Trophoblast cell (in vitro differentiated cells and primary cell): Measurements from ENCODE around the gene MSH4.
A peak's percentile ranks its signal among the peaks of the same experiment; 100 is the strongest.

Experiments
- DNase-seq, 2 donors: peaks; one replicate each; pipeline ENCODE4 v3.0.0-alpha.2; 2016
- H2AFZ ChIP-seq: 2 replicates; pipeline ENCODE4 v1.6.1; 2013; ENCODE audit warnings: low read length, moderate library complexity, mild to moderate bottlenecking; ENCODE audit not compliant: insufficient read depth, poor library complexity
- H2AK5ac ChIP-seq: 2 replicates; pipeline ENCODE4 v1.6.1; 2013; ENCODE audit warnings: mild to moderate bottlenecking, low read length
- H2BK120ac ChIP-seq: 2 replicates; pipeline ENCODE4 v1.6.1; 2013; ENCODE audit warnings: low read length, mild to moderate bottlenecking, moderate library complexity; ENCODE audit not compliant: insufficient read depth, poor library complexity
- H2BK12ac ChIP-seq: 2 replicates; pipeline ENCODE4 v1.6.1; 2013; ENCODE audit warnings: mild to moderate bottlenecking, low read length, moderate library complexity
- H2BK5ac ChIP-seq: 2 replicates; pipeline ENCODE4 v1.6.1; 2013; ENCODE audit warnings: low read length, low read depth, moderate library complexity, mild to moderate bottlenecking; ENCODE audit not compliant: poor library complexity
- H3K14ac ChIP-seq: 2 replicates; pipeline ENCODE4 v1.6.1; 2013; ENCODE audit warnings: mild to moderate bottlenecking, low read length
- H3K18ac ChIP-seq: 2 replicates; pipeline ENCODE4 v1.6.1; 2013; ENCODE audit warnings: mild to moderate bottlenecking, low read length
- H3K23ac ChIP-seq: 2 replicates; pipeline ENCODE4 v1.6.1; 2013; ENCODE audit warnings: low read length
- H3K27ac ChIP-seq: 2 replicates; pipeline ENCODE4 v1.5.1; 2013; ENCODE audit warnings: low read depth, mild to moderate bottlenecking, inconsistent platforms, low read length, moderate library complexity
- H3K27me3 ChIP-seq: 2 replicates; pipeline ENCODE4 v1.6.1; 2013; ENCODE audit warnings: inconsistent platforms, mild to moderate bottlenecking, low read length, moderate library complexity; ENCODE audit not compliant: insufficient read depth
- H3K36me3 ChIP-seq, 2 experiments: 1 replicate in 1 of 2; 2 replicates in 1 of 2; pipeline ENCODE4 v1.6.1; 2013; ENCODE audit warnings: low read length in 2 of 2, mild to moderate bottlenecking in 2 of 2, moderate library complexity in 1 of 2; ENCODE audit not compliant: insufficient read depth in 2 of 2, control insufficient read depth in 1 of 2
- H3K4ac ChIP-seq: 2 replicates; pipeline ENCODE4 v1.6.1; 2013; ENCODE audit warnings: low read depth, mild to moderate bottlenecking, low read length, moderate library complexity
- H3K4me1 ChIP-seq, 2 experiments: 1 replicate in 1 of 2; 2 replicates in 1 of 2; pipeline ENCODE4 v1.6.1; 2013; ENCODE audit warnings: low read length in 2 of 2, mild to moderate bottlenecking in 2 of 2, moderate library complexity in 1 of 2; ENCODE audit not compliant: insufficient read depth in 2 of 2, control insufficient read depth in 1 of 2
- H3K4me2 ChIP-seq: 2 replicates; pipeline ENCODE4 v1.6.1; 2013; ENCODE audit warnings: inconsistent platforms, mild to moderate bottlenecking, low read length, moderate library complexity
- H3K4me3 ChIP-seq: 2 replicates; pipeline ENCODE4 v1.5.1; 2013; ENCODE audit warnings: mild to moderate bottlenecking, low read depth, low read length, inconsistent platforms
- H3K79me1 ChIP-seq: one replicate; pipeline ENCODE4 v1.6.1; 2013; ENCODE audit warnings: low read length
- H3K79me2 ChIP-seq: 2 replicates; pipeline ENCODE4 v1.6.1; 2013; ENCODE audit warnings: low read length, mild to moderate bottlenecking; ENCODE audit not compliant: control insufficient read depth, insufficient read depth, poor library complexity
- H3K9ac ChIP-seq: 2 replicates; pipeline ENCODE4 v1.6.1; 2013; ENCODE audit warnings: mild to moderate bottlenecking, low read length
- H3K9me3 ChIP-seq: 2 replicates; pipeline ENCODE4 v1.6.1; 2013; ENCODE audit warnings: low read depth, mild to moderate bottlenecking, control low read depth, inconsistent platforms, low read length; ENCODE audit not compliant: insufficient read depth
- H4K12ac ChIP-seq: 2 replicates; pipeline ENCODE4 v1.6.1; 2013; ENCODE audit warnings: low read depth, mild to moderate bottlenecking, low read length, moderate library complexity
- H4K8ac ChIP-seq: 2 replicates; pipeline ENCODE4 v1.6.1; 2013; ENCODE audit warnings: low read depth, mild to moderate bottlenecking, low read length, moderate library complexity
- H4K91ac ChIP-seq: one replicate; pipeline ENCODE4 v1.6.1; 2013; ENCODE audit warnings: low read depth, mild to moderate bottlenecking, low read length, moderate library complexity
- WGBS: extraction: QIAGEN DNeasy Blood & Tissue Kit; methylation state at CpG from one replicate; pipeline ENCODE4 v1.1.7; 2013; ENCODE audit warnings: missing lambda C conversion rate; ENCODE audit not compliant: insufficient read length, insufficient coverage; ENCODE audit errors: extremely low coverage; 5-methylcytosine and 5-hydroxymethylcytosine counted together

MSH4 gene

GRCh38 chr1:75845576-75845975 lies 48.9 kb downstream of the MSH4 start:
- no peak overlapping the region for H3K4me3 ChIP-seq
- no peak overlapping the region for H3K27ac ChIP-seq
- H3K4me2 ChIP-seq, result no peak overlapping the region
- H2BK5ac ChIP-seq, result no peak overlapping the region
- H3K9me3 ChIP-seq, result peaks cover 2% of the 10 kb centered on the region
- no peak overlapping the region for H4K12ac ChIP-seq
- no peak overlapping the region for H4K8ac ChIP-seq
- H2AK5ac ChIP-seq, result no peak overlapping the region
- H2BK120ac ChIP-seq, result no peak overlapping the region
- H3K14ac ChIP-seq, result no peak overlapping the region
- no peak overlapping the region for H3K4ac ChIP-seq
- no peak overlapping the region for H3K18ac ChIP-seq
- H3K9ac ChIP-seq, result no peak overlapping the region
- H4K91ac ChIP-seq, result no peak overlapping the region
- H3K4me1 ChIP-seq, result no peaks in the 10 kb centered on the region
- no peak overlapping the region for H3K23ac ChIP-seq
- no peaks in the 10 kb centered on the region for H3K79me1 ChIP-seq
- no peaks in the 10 kb centered on the region for H3K79me2 ChIP-seq
- H3K27me3 ChIP-seq, result no peaks in the 10 kb centered on the region
- no peak overlapping the region for H2BK12ac ChIP-seq
- no peaks in the 10 kb centered on the region for H3K36me3 ChIP-seq
- no CpG with 5 or more reads among the region's 1 CpG for WGBS
- DNase-seq, result no peak
- H2AFZ ChIP-seq, result no peak overlapping the region

GRCh38 chr1:75855010-75855409 lies 58.3 kb downstream of the MSH4 start:
- no peaks in the 10 kb centered on the region for H3K36me3 ChIP-seq
- no peak overlapping the region for H3K27ac ChIP-seq
- H3K79me2 ChIP-seq, result no peaks in the 10 kb centered on the region
- no peak overlapping the region for H3K23ac ChIP-seq
- no peak overlapping the region for H4K91ac ChIP-seq
- H2BK5ac ChIP-seq, result no peak overlapping the region
- no peaks in the 10 kb centered on the region for H3K9me3 ChIP-seq
- H3K4me2 ChIP-seq, result no peak overlapping the region
- H3K4me1 ChIP-seq, result no peaks in the 10 kb centered on the region
- no peak overlapping the region for H2BK12ac ChIP-seq
- H3K4ac ChIP-seq, result no peak overlapping the region
- H3K4me3 ChIP-seq, result no peak overlapping the region
- no peak overlapping the region for H3K18ac ChIP-seq
- H4K8ac ChIP-seq, result no peak overlapping the region
- no peaks in the 10 kb centered on the region for H3K27me3 ChIP-seq
- H4K12ac ChIP-seq, result no peak overlapping the region
- no peak overlapping the region for H2AFZ ChIP-seq
- no peak overlapping the region for H2BK120ac ChIP-seq
- no peak overlapping the region for H3K9ac ChIP-seq
- no peaks in the 10 kb centered on the region for H3K79me1 ChIP-seq
- no CpG with 5 or more reads among the region's 2 CpGs for WGBS
- no peak overlapping the region for H2AK5ac ChIP-seq
- no peak overlapping the region for H3K14ac ChIP-seq
- peak in 1 of 2 donors; percentile 7 for DNase-seq

DNA sequence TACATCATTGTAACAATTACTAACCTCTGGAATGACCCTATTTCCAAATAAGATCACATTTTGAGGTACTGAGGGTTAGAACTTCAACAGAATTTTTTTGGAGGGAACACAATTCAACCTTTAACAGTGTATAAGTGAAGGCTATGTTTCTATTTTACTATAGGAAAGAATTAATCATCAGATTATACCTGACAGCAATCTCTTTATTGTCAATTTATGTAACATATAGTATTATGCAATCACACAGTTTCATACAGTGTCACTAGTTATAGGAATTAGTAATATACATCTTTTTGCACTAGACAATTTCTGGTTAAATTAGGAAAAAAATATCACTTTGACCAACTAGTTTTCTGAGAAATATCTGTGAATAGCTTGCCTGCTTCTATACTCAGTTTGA lies 59.1 kb downstream of the MSH4 start:
- Histone ChIP-seq H4K8ac (no peak overlapping the region), H4K12ac (no peak overlapping the region), H3K4me3 (no peak overlapping the region), H4K91ac (no peak overlapping the region), H2AK5ac (no peak overlapping the region), H3K4ac (no peak overlapping the region), H2BK5ac (no peak overlapping the region), H3K4me2 (no peak overlapping the region), H3K14ac (no peak overlapping the region), H3K79me1 (no peaks in the 10 kb centered on the region), H3K9ac (no peak overlapping the region), H2BK12ac (no peak overlapping the region), H3K23ac (no peak overlapping the region), H3K27ac (no peak overlapping the region), H3K9me3 (no peaks in the 10 kb centered on the region), H3K4me1 (no peaks in the 10 kb centered on the region), H3K79me2 (no peaks in the 10 kb centered on the region), H3K36me3 (no peaks in the 10 kb centered on the region), H2BK120ac (no peak overlapping the region), H2AFZ (no peak overlapping the region), H3K18ac (no peak overlapping the region), H3K27me3 (no peaks in the 10 kb centered on the region)
- no peak for DNase-seq

DNA sequence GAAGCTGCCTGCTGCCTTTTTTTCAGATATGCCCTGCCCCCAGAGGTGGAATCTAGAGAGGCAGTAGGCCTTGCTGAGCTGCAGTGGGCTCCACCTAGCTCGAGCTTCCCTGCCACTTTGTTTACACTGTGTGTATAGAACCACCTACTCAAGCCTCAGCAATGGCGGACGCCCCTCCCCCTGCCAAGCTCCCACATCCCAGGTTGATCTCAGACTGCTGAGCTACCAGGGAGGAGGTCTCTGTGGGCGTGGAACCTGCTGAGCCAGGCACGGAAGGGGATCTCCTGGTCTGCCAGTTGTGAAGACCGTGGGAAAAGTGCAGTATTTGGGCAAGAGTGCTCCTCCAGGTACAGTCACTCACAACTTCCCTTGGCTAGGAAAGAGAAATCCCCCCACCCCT lies 65.1 kb downstream of the MSH4 start:
- H4K91ac ChIP-seq, result no peak overlapping the region
- H2BK12ac ChIP-seq, result no peak overlapping the region
- H3K9ac ChIP-seq, result no peak overlapping the region
- H3K4me3 ChIP-seq, result no peak overlapping the region
- H2BK5ac ChIP-seq, result no peak overlapping the region
- no peak overlapping the region for H4K8ac ChIP-seq
- H3K36me3 ChIP-seq, result no peaks in the 10 kb centered on the region
- WGBS, result no CpG with 5 or more reads among the region's 6 CpGs
- H3K79me1 ChIP-seq, result no peaks in the 10 kb centered on the region
- H2AK5ac ChIP-seq, result no peak overlapping the region
- no peak overlapping the region for H3K27ac ChIP-seq
- no peak overlapping the region for H2AFZ ChIP-seq
- H3K18ac ChIP-seq, result no peak overlapping the region
- no peak overlapping the region for H3K4ac ChIP-seq
- H3K4me2 ChIP-seq, result no peak overlapping the region
- no peaks in the 10 kb centered on the region for H3K27me3 ChIP-seq
- DNase-seq, result no peak
- H4K12ac ChIP-seq, result no peak overlapping the region
- H3K4me1 ChIP-seq, result no peaks in the 10 kb centered on the region
- H3K23ac ChIP-seq, result no peak overlapping the region
- no peak overlapping the region for H2BK120ac ChIP-seq
- no peak overlapping the region for H3K14ac ChIP-seq
- no peaks in the 10 kb centered on the region for H3K9me3 ChIP-seq
- H3K79me2 ChIP-seq, result no peaks in the 10 kb centered on the region

DNA sequence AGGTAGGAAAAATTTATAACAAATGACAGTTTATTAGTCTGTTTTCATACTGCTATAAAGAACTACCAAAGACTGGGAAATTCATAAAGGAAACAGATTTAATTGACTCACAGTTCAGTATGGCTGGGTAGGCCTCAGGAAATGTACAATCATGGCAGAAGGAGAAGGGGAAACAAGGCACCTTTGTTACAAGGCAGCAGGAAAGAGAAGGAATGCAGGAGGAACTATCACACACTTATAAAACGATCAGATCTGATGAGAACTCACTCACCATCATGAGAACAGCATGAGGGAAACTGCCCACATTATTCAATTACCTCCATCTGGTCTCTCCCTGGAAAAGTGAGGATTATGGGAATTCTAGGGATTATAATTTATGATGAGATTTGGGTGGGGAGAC lies 74.3 kb downstream of the MSH4 start:
- Histone ChIP-seq H3K9ac (no peak overlapping the region), H3K4me3 (no peak overlapping the region), H3K23ac (no peak overlapping the region), H2BK120ac (no peak overlapping the region), H2BK12ac (no peak overlapping the region), H3K27ac (no peak overlapping the region), H4K12ac (no peak overlapping the region), H3K4me1 (no peaks in the 10 kb centered on the region), H3K79me2 (no peaks in the 10 kb centered on the region), H3K4ac (no peak overlapping the region), H3K14ac (no peak overlapping the region), H3K9me3 (peaks cover 5% of the 10 kb centered on the region), H3K27me3 (no peaks in the 10 kb centered on the region), H4K8ac (no peak overlapping the region), H2AFZ (no peak overlapping the region), H4K91ac (no peak overlapping the region), H3K79me1 (no peaks in the 10 kb centered on the region), H2BK5ac (no peak overlapping the region), H3K36me3 (no peaks in the 10 kb centered on the region), H2AK5ac (no peak overlapping the region), H3K18ac (no peak overlapping the region), H3K4me2 (no peak overlapping the region)
- DNase-seq, result no peak
- WGBS, result no CpG with 5 or more reads among the region's 1 CpG
